Stimulated activated CD4-positive, alpha-beta T cell treated with anti-CD3 and anti-CD28 coated beads, Interleukin-4, amount 100 ng/mL, for 24 hours (primary cell): ENCODE results near the gene EXT2.

Source experiments
- DNase-seq: peaks from one replicate; pipeline ENCODE4 v3.0.0-alpha.2; 2020

The EXT2 gene

DNA sequence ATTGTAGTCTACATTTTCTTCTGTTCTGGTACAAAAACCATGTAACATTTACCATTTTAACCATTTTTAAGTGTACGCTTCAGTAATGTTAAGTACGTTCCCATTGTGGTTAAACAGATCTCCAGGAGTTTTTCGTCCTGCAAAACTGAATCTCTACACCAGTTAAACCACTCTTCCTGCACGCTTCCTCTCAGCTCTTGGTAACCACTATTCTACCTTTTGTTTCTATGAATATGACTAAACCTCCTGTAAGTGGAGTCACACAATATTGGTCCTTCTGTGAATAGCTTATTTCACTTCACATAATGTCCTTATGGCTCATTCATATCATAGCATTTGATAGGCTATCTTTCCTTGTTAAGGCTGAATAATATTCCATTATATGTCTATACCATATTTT lies 7.1 kb upstream of the EXT2 start:
- DNase-seq: no peak

- DNase-seq: no peak
Measured at GRCh38 chr11:44088871-44089270, 6.6 kb upstream of the EXT2 start.

- DNase-seq: no peak
Measured at GRCh38 chr11:44090539-44090938, 4.9 kb upstream of the EXT2 start.

DNA sequence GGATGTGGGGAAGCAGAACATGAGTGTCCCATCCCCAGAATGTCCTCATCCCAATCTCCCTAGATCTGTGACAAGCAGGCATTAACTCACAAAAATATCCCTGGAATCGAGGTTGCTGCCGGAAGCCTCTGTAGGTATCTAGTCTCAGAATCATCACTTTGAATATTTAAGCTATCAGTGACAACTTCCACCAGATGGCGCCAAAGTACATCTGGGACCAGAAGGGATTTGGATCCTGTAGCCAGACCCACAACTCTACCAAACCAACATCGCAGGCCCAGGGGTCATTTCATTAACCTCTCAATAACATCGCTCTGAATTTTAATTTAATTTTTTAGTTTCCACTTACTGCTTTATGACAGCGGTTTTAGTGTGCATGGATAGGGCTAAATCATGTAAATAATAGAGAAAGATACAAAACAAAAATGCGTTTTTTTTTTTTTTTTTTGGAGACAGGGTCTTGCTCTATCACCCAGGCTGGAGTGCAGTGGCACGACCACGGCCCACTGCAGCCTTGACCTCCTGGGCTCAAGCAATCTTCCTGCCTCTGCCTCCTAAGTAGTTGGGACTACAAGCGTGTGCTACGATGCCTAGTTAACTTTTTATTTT lies 1.1 kb upstream of the EXT2 start:
- peak; percentile 89 for DNase-seq

- no peak for DNase-seq
Measured at GRCh38 chr11:44096360-44097185, 1.1 kb downstream of the EXT2 start.

DNA sequence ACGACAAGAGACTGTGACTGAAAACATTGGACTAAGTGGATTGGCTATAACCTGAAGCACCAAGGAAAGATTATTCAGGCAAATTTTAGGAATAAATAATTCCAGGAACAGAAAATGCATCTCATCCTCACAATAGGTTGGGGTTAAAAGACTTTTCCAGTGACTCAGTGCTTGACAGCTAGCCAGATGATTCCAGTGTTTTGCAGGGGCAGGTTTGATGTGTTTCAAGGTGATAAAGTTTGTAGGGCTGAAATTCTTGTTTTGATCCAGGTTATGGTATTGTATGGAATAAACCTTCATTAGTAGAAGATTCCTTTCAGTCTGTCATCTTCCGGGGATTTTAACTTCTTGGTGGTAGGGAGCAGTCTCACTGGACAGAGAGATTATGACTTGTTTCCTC lies 2.3 kb downstream of the EXT2 start:
- DNase-seq: no peak

GRCh38 chr11:44101098-44101497 lies 5.6 kb downstream of the EXT2 start:
- no peak for DNase-seq

DNA sequence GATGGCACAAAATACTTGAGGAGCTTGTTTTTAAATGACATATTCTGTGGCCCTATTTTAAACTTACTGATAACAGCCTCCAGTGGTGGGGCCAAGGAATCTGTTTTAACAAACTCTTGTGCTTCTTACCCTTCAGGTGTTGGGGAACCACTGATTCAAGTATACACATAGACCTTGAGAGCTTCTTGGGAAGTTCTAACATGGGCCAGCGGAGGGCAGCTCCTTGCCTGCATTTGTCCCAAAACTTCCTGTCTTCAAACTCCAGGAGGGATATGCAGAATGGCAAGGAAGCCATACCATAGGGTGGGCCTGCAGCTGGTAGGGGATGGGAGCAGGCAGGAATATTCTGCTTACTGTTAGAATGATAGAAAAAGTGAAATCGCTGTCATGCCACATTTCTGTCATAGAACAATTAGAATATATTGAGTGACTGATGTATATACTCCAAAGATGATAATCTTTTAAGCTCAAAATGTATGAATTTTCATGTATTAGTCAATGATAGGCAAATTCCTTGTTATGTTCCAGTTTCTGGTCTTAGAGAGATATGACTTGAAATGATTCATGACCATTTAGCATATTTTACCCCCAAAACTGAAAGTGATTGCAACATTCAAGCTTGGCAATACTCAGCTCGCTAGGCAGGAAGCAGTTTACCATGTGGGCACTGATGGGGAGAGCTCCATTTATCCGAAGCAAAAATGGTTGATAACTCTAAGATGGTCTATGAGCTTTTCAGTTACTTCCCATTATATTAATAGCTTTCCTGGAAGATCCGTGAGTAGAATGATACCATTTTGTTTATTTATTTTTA lies 9.2 kb downstream of the EXT2 start:
- no peak for DNase-seq

GRCh38 chr11:44108260-44108659 lies 12.8 kb downstream of the EXT2 start:
- no peak for DNase-seq

GRCh38 chr11:44110231-44110679 lies 14.8 kb downstream of the EXT2 start:
- peak; percentile 56 for DNase-seq

DNA sequence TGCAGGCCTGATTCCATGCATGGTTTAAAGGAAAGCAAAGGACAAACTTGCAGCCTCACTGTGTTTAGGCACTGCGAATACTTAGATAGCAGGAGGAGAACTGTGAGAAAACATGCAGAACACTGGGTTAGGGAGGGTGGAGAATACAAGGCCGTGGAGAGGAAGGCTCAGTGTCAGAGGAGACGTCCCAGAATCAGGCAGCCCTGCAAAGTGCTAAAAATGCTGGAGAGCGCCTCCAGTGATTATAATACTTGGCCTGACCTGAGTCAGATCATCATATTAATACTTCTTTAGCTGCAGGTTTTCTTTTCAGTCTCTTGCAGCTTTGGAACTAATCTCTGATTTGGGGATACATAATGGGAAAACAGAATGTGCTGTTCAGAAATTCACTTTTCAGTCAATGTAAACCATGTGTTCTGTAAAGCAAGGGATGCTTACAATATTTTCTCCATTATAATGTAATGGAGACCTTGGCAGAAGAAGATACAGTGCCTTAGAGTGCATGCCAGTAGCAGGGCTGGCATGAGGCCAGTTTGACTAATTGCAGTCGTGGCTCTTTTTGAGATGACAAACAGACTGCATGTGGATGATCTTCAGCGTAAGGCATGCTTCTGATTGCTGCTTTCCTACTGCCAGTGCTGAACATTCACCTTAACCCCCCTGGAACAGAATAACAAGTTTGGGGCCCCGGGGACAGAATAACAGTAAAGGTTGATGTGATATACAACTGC lies 16.8 kb downstream of the EXT2 start:
- no peak for DNase-seq

GRCh38 chr11:44113018-44113417 lies 17.5 kb downstream of the EXT2 start:
- no peak for DNase-seq

GRCh38 chr11:44113572-44113971 lies 18.1 kb downstream of the EXT2 start:
- no peak for DNase-seq

GRCh38 chr11:44116234-44116830 lies 20.9 kb downstream of the EXT2 start:
- no peak for DNase-seq

DNA sequence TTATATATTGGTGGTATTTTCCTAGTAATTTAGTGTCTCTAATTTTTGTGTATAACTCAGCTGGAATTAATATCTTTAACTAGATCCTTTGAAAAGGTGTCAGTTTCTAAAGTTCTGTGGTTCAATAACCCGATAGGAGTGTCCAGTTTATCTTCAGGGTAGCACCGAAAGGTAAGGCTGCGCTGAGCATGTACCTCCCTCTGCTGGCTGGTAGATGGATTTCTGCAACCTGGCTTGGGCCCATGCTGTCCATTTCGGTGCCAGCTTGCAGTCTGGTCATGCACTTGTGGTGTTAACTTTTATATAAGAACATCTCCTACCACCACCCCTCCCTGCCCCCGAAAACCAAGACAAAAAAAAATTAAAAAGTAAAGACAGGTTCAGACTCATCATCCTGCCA lies 24.7 kb downstream of the EXT2 start:
- DNase-seq: no peak

DNA sequence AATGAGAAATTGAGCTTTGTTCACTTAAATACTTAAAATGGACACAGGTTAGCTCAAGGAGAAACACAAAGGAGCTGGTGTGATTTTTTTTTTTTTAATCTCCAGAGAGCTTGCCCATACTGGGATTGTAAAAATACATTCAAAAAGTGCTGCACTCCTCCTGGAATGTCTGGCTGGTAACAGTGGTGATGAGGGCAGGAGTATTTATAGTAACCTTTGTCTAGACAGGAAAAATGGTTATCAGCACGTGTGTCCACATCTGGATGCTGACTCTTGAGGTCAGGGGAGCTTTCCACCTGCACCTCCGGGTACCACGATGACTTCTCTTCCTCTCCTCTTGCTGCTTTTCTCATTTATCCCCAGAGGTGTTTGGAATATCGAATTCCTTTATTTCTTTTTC lies 30.1 kb downstream of the EXT2 start:
- no peak for DNase-seq

GRCh38 chr11:44126304-44126703 lies 30.8 kb downstream of the EXT2 start:
- DNase-seq: no peak

DNA sequence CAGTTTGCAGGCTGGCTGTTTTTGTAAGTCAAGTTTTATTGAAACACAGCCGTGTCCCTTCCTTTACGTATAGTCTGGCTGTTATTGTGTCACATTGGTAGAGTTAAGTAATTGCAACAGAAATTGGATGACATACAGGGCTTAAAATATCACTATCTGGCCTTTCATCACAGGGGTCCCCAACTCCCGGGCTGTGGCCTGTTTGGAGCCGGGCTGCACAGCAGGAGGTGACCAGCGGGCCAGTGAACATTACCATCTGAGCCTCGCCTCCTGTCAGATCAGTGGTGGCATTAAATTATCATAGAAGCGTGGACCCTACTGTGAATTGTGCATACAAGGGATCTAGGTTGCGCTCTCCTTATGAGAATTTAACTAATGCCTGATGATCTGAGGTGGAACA lies 31.7 kb downstream of the EXT2 start:
- no peak for DNase-seq

DNA sequence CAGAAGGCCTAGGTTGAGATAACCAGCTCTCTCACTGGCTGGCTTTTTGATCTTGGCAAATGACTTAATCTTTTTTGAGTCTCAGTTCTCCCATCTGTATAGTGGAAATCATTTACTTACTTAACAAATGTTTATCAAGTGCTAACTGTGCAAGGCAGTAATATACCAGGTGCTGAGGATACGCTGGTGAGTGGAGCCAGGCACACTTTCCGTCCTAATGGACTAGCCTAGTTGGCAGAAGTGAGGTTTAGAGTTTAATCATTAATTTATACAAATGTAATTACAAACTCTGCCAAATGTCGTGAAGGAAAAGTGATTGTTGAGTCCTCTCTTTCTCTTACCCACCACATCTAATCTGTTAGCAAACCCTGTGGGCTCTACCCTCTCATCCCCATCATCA lies 33.3 kb downstream of the EXT2 start:
- DNase-seq: no peak

- no peak for DNase-seq
Measured at GRCh38 chr11:44130751-44131150, 35.3 kb downstream of the EXT2 start.

DNA sequence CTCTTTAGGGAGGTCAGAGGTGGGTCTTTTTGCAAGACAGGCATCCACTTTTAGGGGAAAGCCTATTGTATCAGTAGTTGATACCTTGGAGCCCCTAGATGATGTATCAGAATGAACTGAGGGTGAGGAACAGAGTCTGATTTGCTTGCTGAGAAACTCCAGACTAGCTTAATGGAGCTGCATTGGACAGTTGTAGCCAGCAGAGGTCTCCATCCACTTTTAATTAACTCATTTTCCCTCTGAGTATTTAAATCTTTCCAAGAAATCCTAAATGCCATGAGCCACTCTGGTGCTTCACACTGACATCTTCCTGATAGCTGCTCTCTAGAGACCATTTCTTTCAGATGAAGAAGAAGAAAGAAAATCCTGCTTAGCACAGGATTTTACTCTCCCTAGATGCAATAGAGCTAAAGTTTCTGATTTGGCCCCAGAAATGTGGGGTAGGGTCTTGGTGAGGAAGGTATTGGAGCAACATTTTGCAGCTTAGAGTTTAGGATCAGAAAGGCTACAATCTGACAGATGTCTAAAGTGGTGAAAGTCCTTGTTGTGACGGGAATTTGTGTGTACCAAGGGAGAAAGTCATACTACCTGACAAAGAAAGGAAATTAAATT lies 38.0 kb downstream of the EXT2 start:
- no peak for DNase-seq

DNA sequence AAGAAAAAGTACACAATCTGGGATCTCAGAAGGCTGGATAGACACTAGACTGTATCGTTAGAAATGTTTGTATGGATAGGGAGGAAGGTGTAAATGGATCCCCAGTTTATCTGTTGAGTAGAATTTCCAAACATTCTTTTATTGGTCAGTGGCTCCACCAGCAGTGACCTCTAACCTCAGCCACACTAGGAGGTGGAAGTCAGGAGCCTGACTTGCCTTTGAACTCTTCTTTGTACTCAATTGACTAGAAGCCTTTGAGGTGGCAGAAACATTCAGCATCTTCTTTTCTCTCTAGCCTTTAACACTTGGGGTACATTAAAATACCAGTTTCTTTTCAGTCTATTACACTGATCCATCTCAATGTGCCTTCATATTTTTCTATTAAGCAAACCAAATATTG lies 39.1 kb downstream of the EXT2 start:
- DNase-seq: no peak
